Stomach (tissue), 4 donors: ENCODE measurements around the gene EIF1AD.

Experiments used
- CTCF ChIP-seq, 7 experiments: fragments of 450-650 bp in 4 of 7; fragments of 200-600 bp in 3 of 7; sonication (generic) in 3 of 7; IDR thresholded peaks; one replicate each; pipeline ENCODE4 v1.5.1; 2016 to 2019; ENCODE audit warnings: antibody characterized with exemption in 7 of 7, control low read depth in 2 of 7, mild to moderate bottlenecking in 1 of 7
- POLR2A ChIP-seq, 4 donors: fragments of 450-650 bp; IDR thresholded peaks; one replicate each; pipeline ENCODE4 v1.6.1; 2016; ENCODE audit warnings: antibody characterized with exemption in 4 of 4, control low read depth in 2 of 4, mild to moderate bottlenecking in 1 of 4, moderate library complexity in 1 of 4
- POLR2AphosphoS5 ChIP-seq, 3 donors: sonication (generic); formaldehyde crosslinking; IDR thresholded peaks; one replicate each; pipeline ENCODE4 v1.6.1; 2016; ENCODE audit warnings: antibody characterized with exemption in 3 of 3

- no peak for TF ChIP-seq POLR2AphosphoS5 (IDR thresholded peaks at IDR 0.05)
- TF ChIP-seq CTCF (IDR thresholded peaks at IDR 0.05): peak in 5 of 7 experiments; percentile 74 to 99 (median 97)
- TF ChIP-seq POLR2A (IDR thresholded peaks at IDR 0.05): no peak
These were observed 20.6 kb upstream of the EIF1AD start for GRCh38 chr11:66022401-66023185.
